H9 (cell line): ENCODE measurements around the gene EXOSC1. TPM values are rescaled to one million over a fixed set of nuclear protein-coding genes. Genes with fewer than 3 reads are reported as not detected.

Experiments
- DNase-seq: peaks from one replicate; pipeline ENCODE4 v3.0.0-alpha.2; 2017
- H2AFZ ChIP-seq: one replicate; pipeline ENCODE4 v1.6.1; 2013; ENCODE audit warnings: mild to moderate bottlenecking, low read length, control low read depth, moderate library complexity
- H2AK5ac ChIP-seq: 2 replicates; pipeline ENCODE4 v1.6.1; 2013; ENCODE audit warnings: low read length, control low read depth, mixed read lengths; ENCODE audit not compliant: insufficient read length
- H2BK120ac ChIP-seq: one replicate; pipeline ENCODE4 v1.6.1; 2013; ENCODE audit warnings: low read depth, mild to moderate bottlenecking, low read length, control low read depth, inconsistent platforms; ENCODE audit not compliant: poor library complexity, severe bottlenecking
- H2BK12ac ChIP-seq: 2 replicates; pipeline ENCODE4 v1.6.1; 2013; ENCODE audit warnings: low read length, control low read depth, mixed read lengths, low read depth; ENCODE audit not compliant: insufficient read length
- H2BK15ac ChIP-seq: 2 replicates; pipeline ENCODE4 v1.6.1; 2013; ENCODE audit warnings: low read depth, low read length, control low read depth
- H2BK20ac ChIP-seq: one replicate; pipeline ENCODE4 v1.6.1; 2013; ENCODE audit warnings: low read depth, mild to moderate bottlenecking, low read length, control low read depth, inconsistent platforms; ENCODE audit not compliant: poor library complexity, severe bottlenecking
- H2BK5ac ChIP-seq: 2 replicates; pipeline ENCODE4 v1.6.1; 2013; ENCODE audit warnings: low read length, control low read depth, mixed read lengths; ENCODE audit not compliant: insufficient read length
- H3K14ac ChIP-seq: 2 replicates; pipeline ENCODE4 v1.6.1; 2013; ENCODE audit warnings: low read length, control low read depth; ENCODE audit not compliant: insufficient read depth
- H3K18ac ChIP-seq: 2 replicates; pipeline ENCODE4 v1.6.1; 2013; ENCODE audit warnings: low read depth, mild to moderate bottlenecking, mixed read lengths, low read length, control low read depth; ENCODE audit not compliant: insufficient read length
- H3K23ac ChIP-seq: 2 replicates; pipeline ENCODE4 v1.6.1; 2013; ENCODE audit warnings: low read length, control low read depth, mixed read lengths, low read depth; ENCODE audit not compliant: insufficient read length
- H3K23me2 ChIP-seq: 2 replicates; pipeline ENCODE4 v1.6.1; 2013; ENCODE audit warnings: low read depth, mild to moderate bottlenecking, mixed read lengths, low read length, control low read depth; ENCODE audit not compliant: insufficient read length, poor library complexity, severe bottlenecking
- H3K27ac ChIP-seq: 2 replicates; pipeline ENCODE4 v1.5.1; 2013; ENCODE audit warnings: low read length, control low read depth, mixed read lengths, low read depth; ENCODE audit not compliant: insufficient read length
- H3K27me3 ChIP-seq: 2 replicates; pipeline ENCODE4 v1.6.1; 2013; ENCODE audit warnings: low read length, control low read depth, inconsistent platforms; ENCODE audit not compliant: insufficient read depth
- H3K4ac ChIP-seq: 2 replicates; pipeline ENCODE4 v1.6.1; 2013; ENCODE audit warnings: low read depth, mild to moderate bottlenecking, control low read depth, inconsistent platforms, low read length, moderate library complexity
- H3K4me1 ChIP-seq: 2 replicates; pipeline ENCODE4 v1.6.1; 2013; ENCODE audit warnings: low read length, control low read depth, inconsistent platforms; ENCODE audit not compliant: insufficient read depth
- H3K4me2 ChIP-seq: 2 replicates; pipeline ENCODE4 v1.6.1; 2013; ENCODE audit warnings: low read length, control low read depth, mixed read lengths; ENCODE audit not compliant: insufficient read length, insufficient read depth
- H3K56ac ChIP-seq: 2 replicates; pipeline ENCODE4 v1.6.1; 2013; ENCODE audit warnings: low read depth, mild to moderate bottlenecking, mixed read lengths, low read length, control low read depth; ENCODE audit not compliant: insufficient read length
- H3K79me1 ChIP-seq: 2 replicates; pipeline ENCODE4 v1.6.1; 2013; ENCODE audit warnings: low read depth, mild to moderate bottlenecking, moderate library complexity, low read length, control low read depth, inconsistent platforms; ENCODE audit not compliant: insufficient read depth, poor library complexity, severe bottlenecking
- H3K79me2 ChIP-seq: 2 replicates; pipeline ENCODE4 v1.6.1; 2013; ENCODE audit warnings: low read length, control low read depth, inconsistent platforms; ENCODE audit not compliant: insufficient read depth
- H3K9ac ChIP-seq: 2 replicates; pipeline ENCODE4 v1.6.1; 2013; ENCODE audit warnings: low read length, control low read depth, mixed read lengths; ENCODE audit not compliant: insufficient read length; ENCODE audit errors: extremely low read depth
- H3K9me3 ChIP-seq: one replicate; pipeline ENCODE4 v1.6.1; 2013; ENCODE audit warnings: low read depth, low read length, inconsistent platforms; ENCODE audit not compliant: control insufficient read depth
- H3T11ph ChIP-seq: one replicate; pipeline ENCODE4 v1.6.1; 2013; ENCODE audit warnings: mild to moderate bottlenecking, low read length, control low read depth, inconsistent platforms
- H4K20me1 ChIP-seq: one replicate; pipeline ENCODE4 v1.6.1; 2013; ENCODE audit not compliant: control insufficient read depth, insufficient read length, insufficient read depth
- H4K5ac ChIP-seq: 2 replicates; pipeline ENCODE4 v1.6.1; 2013; ENCODE audit warnings: low read depth, mild to moderate bottlenecking, mixed read lengths, low read length, control low read depth; ENCODE audit not compliant: insufficient read length
- H4K8ac ChIP-seq: replicated peaks from 2 replicates; pipeline ENCODE4 v1.6.1; 2013; ENCODE audit warnings: low read length, control low read depth, mixed read lengths, low read depth; ENCODE audit not compliant: insufficient read length
- H4K91ac ChIP-seq: 2 replicates; pipeline ENCODE4 v1.6.1; 2013; ENCODE audit warnings: low read depth, mild to moderate bottlenecking, moderate library complexity, mixed read lengths, low read length, control low read depth; ENCODE audit not compliant: insufficient read length
- H3K27ac Mint-ChIP-seq, 3 experiments: 2 replicates in 2 of 3; 3 replicates in 1 of 3; pipeline ENCODE4 v1.8.0; 2020 to 2021; ENCODE audit warnings: mixed read lengths in 3 of 3, mild to moderate bottlenecking in 1 of 3, moderate library complexity in 1 of 3
- H3K27me3 Mint-ChIP-seq: 2 replicates; pipeline ENCODE4 v1.8.0; 2021; ENCODE audit warnings: low read depth, mild to moderate bottlenecking, moderate library complexity, mixed read lengths
- H3K36me3 Mint-ChIP-seq, 3 experiments: 2 replicates in 2 of 3; 3 replicates in 1 of 3; pipeline ENCODE4 v1.8.0; 2020 to 2021; ENCODE audit warnings: low read depth in 3 of 3, mixed read lengths in 3 of 3; ENCODE audit not compliant: insufficient read depth in 1 of 3
- H3K4me1 Mint-ChIP-seq, 2 experiments: 2 replicates each; pipeline ENCODE4 v1.8.0; 2020; ENCODE audit warnings: mixed read lengths in 2 of 2
- H3K4me3 Mint-ChIP-seq, 2 experiments: 2 replicates in 1 of 2; 3 replicates in 1 of 2; pipeline ENCODE4 v1.8.0; 2020 to 2021; ENCODE audit warnings: mild to moderate bottlenecking in 2 of 2, mixed read lengths in 2 of 2, moderate library complexity in 1 of 2
- H3K9me3 Mint-ChIP-seq, 2 experiments: 2 replicates in 1 of 2; 3 replicates in 1 of 2; pipeline ENCODE4 v1.8.0; 2020; ENCODE audit warnings: mild to moderate bottlenecking in 2 of 2, mixed read lengths in 2 of 2, moderate library complexity in 1 of 2
- WGBS: extraction: QIAGEN DNeasy Blood & Tissue Kit; methylation state at CpG from one replicate; pipeline ENCODE4 v1.1.7; 2013; ENCODE audit warnings: missing lambda C conversion rate, low lambda C conversion rate, mixed read lengths; ENCODE audit not compliant: insufficient read length; ENCODE audit errors: extremely low coverage; 5-methylcytosine and 5-hydroxymethylcytosine counted together
- total RNA-seq: library from RNA; stranded (reverse); gene quantifications from 2 replicates; pipeline ENCODE4 v1.2.1, GENCODE V29; 2021
- TF ChIP-seq, protein P1 (sequence below): fragments of 200-600 bp; sonication (generic); conservative IDR thresholded peaks from 3 replicates; pipeline ENCODE4 v1.8.0; 2021; ENCODE audit warnings: antibody characterized with exemption, mild to moderate bottlenecking

Gene EXOSC1
- total RNA-seq, 1 experiment from 2014 or later, result 66.4 TPM

DNA sequence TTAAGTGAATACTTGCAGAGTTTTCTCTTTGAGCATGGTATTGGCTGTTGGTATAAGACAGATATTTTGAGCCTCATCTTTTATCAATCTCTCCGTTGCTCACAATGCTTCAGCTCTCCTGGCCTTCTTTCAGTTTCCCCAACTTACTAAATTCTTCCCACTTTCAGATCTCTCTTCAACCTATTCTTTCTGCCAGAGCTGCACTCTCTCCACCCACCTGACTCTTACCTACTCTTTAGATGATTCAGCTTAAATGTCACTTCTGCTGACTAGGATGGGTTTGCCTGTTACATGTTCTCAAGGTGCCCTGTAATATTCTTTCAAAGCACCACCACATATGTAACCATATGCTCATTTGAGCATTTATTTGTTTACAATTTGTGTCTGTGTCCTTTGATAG lies 1.6 kb downstream of the EXOSC1 start:
- Histone ChIP-seq H3K79me1 (peaks cover 3% of the 10 kb centered on the region), H2AK5ac (no peak overlapping the region), H3K18ac (no peak overlapping the region), H2BK15ac (no peak overlapping the region), H4K5ac (no peak overlapping the region), H3K23ac (no peak overlapping the region), H4K8ac (no peak overlapping the region), H3K9me3 (no peaks in the 10 kb centered on the region), H3K9ac (no peak overlapping the region), H3K4me1 (peaks cover 3% of the 10 kb centered on the region), H3K79me2 (peaks cover 10% of the 10 kb centered on the region; the same call in 1 of the 2 replicates), H3K27me3 (no peaks in the 10 kb centered on the region; the same call in 1 of the 2 replicates), H3K23me2 (peaks cover 12% of the 10 kb centered on the region), H2BK5ac (no peak overlapping the region), H2AFZ (no peak overlapping the region), H2BK20ac (no peak overlapping the region), H3K27ac (no peak overlapping the region), H4K20me1 (no peaks in the 10 kb centered on the region), H3K4ac (no peak overlapping the region), H3T11ph (no peak overlapping the region), H3K14ac (no peak overlapping the region), H3K4me2 (no peak overlapping the region), H3K56ac (no peak overlapping the region), H2BK120ac (no peak overlapping the region), H2BK12ac (no peak overlapping the region), H4K91ac (no peak overlapping the region)
- Mint-ChIP-seq H3K36me3 (peaks cover 21 to 43% (median 37%) of the 10 kb centered on the region in 3 experiments), H3K4me1 (peaks cover 16 to 21% of the 10 kb centered on the region in 2 experiments), H3K9me3 (no peaks in the 10 kb centered on the region), H3K27me3 (0 out of 2 replicates have a peak, but pooled peaks cover 2% of the 10 kb centered on the region), H3K4me3 (peak overlapping the region; percentile 22 to 98), H3K27ac (peak overlapping the region in 1 of 3 experiments; percentile 7; a peak in 1 of 7 replicates)
- no CpG with 5 or more reads among the region's 1 CpG for WGBS
- TF ChIP-seq, protein P1, sequence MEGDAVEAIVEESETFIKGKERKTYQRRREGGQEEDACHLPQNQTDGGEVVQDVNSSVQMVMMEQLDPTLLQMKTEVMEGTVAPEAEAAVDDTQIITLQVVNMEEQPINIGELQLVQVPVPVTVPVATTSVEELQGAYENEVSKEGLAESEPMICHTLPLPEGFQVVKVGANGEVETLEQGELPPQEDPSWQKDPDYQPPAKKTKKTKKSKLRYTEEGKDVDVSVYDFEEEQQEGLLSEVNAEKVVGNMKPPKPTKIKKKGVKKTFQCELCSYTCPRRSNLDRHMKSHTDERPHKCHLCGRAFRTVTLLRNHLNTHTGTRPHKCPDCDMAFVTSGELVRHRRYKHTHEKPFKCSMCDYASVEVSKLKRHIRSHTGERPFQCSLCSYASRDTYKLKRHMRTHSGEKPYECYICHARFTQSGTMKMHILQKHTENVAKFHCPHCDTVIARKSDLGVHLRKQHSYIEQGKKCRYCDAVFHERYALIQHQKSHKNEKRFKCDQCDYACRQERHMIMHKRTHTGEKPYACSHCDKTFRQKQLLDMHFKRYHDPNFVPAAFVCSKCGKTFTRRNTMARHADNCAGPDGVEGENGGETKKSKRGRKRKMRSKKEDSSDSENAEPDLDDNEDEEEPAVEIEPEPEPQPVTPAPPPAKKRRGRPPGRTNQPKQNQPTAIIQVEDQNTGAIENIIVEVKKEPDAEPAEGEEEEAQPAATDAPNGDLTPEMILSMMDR, result no peak
- no peak for DNase-seq
